Upper lobe of left lung (tissue), 4 donors: Measurements from ENCODE around the gene HFM1.

Source experiments
- EP300 ChIP-seq, 4 donors: sonication (generic); formaldehyde crosslinking; IDR thresholded peaks; one replicate each; pipeline ENCODE4 v1.5.1; 2017; ENCODE audit warnings: antibody characterized with exemption in 4 of 4, control low read depth in 2 of 4
- POLR2AphosphoS5 ChIP-seq, 2 donors: sonication (generic); formaldehyde crosslinking; IDR thresholded peaks; one replicate each; pipeline ENCODE4 v1.5.1; 2017; ENCODE audit warnings: antibody characterized with exemption in 2 of 2
- TF ChIP-seq, protein P1 (sequence below), 6 experiments: fragments of 450-650 bp in 4 of 6; fragments of 200-600 bp in 2 of 6; sonication (generic) in 2 of 6; IDR thresholded peaks; one replicate each; pipeline ENCODE4 v1.5.1; 2016 to 2019; ENCODE audit warnings: antibody characterized with exemption in 6 of 6

DNA sequence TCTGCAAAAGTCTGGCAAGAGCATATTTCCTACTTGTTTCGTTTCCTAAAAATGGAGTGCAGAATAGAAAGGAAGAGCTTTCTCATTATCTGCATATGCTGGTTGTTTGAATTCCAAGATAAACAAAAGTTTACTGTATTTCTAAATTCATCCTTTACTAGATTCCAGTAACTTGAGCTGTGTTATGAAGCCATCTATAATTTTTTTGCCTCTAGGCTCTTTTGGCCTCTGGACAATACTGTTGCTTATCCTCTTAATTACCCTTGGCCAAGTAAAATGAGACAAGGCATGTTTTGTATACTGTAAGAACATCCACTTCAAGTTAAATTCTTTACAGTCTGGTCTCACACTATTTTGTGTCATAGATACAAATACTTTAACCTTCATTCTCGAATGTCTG is 45.6 kb upstream of the HFM1 start:
- TF ChIP-seq, protein P1, sequence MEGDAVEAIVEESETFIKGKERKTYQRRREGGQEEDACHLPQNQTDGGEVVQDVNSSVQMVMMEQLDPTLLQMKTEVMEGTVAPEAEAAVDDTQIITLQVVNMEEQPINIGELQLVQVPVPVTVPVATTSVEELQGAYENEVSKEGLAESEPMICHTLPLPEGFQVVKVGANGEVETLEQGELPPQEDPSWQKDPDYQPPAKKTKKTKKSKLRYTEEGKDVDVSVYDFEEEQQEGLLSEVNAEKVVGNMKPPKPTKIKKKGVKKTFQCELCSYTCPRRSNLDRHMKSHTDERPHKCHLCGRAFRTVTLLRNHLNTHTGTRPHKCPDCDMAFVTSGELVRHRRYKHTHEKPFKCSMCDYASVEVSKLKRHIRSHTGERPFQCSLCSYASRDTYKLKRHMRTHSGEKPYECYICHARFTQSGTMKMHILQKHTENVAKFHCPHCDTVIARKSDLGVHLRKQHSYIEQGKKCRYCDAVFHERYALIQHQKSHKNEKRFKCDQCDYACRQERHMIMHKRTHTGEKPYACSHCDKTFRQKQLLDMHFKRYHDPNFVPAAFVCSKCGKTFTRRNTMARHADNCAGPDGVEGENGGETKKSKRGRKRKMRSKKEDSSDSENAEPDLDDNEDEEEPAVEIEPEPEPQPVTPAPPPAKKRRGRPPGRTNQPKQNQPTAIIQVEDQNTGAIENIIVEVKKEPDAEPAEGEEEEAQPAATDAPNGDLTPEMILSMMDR (IDR thresholded peaks at IDR 0.05) = no peak
- TF ChIP-seq EP300 (IDR thresholded peaks at IDR 0.05) (no peak), POLR2AphosphoS5 (IDR thresholded peaks at IDR 0.05) (no peak)
